Measurements from ENCODE around the gene COMP.

COMP gene

DNA sequence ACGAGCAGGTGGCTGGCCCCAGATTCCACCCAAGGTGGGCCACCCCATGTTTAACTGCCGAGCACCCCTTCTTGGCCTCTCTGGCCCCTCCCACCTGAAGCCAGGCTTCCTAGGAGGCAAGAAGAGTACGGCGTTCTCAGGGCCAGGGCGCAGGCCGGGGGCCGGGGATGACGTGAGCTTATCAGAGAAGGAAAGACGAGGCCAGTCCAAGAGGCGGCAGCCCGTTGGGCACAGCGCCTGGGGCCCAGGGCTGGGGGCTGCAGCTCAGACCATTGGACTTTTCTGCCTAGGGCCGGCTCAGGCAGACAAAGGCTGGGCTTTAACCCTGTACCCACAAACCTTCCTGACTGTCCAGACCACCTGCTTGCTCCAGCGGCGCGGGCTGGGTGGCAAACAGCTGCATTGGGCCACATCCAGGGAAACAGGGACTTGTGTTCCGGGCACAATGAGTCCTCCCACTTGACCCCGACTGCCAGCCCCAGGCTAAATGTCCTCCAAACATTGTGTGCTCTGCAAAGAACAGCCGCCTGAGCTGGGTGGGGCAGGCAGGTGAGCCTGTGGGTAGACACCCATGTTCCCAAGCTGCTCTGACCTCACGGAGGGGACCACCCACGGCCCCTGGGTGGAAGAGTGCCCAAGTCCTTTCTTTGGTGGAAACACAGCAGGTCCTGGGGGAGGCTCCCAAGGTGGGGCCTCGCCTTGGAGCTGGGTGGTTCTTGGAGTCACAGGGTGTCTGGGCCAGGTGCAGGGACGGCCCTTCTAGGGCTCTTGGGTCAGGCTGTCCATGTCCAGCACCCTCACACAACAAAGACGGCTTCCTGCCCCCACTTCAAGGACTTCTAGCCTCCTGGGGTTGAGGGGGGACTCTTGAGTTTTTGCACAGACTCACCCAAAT lies 21.9 kb downstream of the COMP start:
- DNase-seq (ENCODE audit: low spot score) = no peak

DNA sequence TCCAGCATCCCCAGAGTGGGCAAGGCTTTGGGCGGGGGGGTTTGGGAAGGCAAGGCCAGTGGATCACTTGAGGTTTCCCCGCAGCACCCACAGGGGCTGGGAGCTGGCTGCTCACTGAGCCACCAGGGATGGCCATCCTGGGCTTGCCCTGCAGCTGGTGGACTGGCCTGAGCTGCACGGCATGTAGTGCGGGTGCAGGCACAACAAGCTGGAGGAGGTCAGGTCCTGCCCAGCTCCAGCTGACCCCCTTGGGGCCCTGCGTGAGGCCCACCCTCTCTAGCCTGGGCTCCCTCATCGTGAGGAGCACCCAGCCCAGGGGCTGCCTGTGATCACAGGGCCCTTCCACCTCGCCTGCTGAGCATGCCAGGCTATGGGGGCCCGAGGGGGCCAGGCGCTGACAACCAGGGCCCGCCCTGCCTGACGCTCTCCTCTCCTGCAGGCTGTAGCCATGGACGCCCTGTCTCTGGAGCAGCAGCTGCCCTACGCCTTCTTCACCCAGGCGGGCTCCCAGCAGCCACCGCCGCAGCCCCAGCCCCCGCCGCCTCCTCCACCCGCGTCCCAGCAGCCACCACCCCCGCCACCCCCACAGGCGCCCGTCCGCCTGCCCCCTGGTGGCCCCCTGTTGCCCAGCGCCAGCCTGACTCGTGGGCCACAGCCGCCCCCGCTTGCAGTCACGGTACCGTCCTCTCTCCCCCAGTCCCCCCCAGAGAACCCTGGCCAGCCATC lies 22.9 kb downstream of the COMP start:
- DNase-seq (ENCODE audit: low spot score) = no peak

DNA sequence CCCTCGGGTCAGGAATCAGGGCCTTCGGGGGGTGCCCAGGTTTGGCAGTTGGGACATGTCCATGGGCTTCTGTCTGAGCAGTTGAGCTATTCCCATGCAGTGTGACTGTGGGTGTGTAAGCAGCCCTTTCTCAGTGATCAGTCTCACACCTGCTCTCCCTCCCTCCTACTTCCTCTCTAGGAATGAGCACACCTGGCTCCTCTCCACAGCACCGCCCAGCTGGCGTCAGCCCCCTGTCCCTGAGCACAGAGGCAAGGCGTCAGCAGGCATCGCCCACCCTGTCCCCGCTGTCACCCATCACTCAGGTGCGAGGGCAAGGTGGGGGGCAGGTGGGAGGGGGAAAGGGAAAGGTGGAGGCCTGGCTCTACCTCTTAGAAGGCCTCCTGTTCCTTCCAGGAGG lies 25.9 kb downstream of the COMP start:
- DNase-seq (ENCODE audit: low spot score) = no peak

DNA sequence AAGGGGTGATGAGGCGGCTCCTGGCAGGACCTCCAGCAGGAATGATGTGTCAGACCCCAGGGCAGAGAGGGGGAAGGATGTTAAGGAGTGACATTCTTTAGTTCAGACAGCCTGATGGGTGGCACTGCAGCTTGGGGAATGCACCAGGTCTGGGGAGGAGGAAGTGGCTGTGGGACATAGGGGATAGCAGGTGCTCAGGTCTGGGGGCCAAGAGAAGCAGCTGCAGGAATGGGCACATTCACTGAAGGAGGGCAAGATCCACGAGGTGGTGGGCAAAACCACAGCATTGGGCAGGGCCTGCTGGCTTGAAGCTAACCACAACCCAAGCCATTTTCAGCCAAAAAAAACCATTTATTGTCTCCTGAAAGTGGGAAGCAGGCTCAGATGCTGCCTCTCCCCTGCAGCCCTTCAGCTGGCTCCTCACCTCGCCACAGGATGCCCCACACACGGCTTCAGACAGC lies 26.5 kb downstream of the COMP start:
- no peak for DNase-seq (ENCODE audit: low spot score)

DNA sequence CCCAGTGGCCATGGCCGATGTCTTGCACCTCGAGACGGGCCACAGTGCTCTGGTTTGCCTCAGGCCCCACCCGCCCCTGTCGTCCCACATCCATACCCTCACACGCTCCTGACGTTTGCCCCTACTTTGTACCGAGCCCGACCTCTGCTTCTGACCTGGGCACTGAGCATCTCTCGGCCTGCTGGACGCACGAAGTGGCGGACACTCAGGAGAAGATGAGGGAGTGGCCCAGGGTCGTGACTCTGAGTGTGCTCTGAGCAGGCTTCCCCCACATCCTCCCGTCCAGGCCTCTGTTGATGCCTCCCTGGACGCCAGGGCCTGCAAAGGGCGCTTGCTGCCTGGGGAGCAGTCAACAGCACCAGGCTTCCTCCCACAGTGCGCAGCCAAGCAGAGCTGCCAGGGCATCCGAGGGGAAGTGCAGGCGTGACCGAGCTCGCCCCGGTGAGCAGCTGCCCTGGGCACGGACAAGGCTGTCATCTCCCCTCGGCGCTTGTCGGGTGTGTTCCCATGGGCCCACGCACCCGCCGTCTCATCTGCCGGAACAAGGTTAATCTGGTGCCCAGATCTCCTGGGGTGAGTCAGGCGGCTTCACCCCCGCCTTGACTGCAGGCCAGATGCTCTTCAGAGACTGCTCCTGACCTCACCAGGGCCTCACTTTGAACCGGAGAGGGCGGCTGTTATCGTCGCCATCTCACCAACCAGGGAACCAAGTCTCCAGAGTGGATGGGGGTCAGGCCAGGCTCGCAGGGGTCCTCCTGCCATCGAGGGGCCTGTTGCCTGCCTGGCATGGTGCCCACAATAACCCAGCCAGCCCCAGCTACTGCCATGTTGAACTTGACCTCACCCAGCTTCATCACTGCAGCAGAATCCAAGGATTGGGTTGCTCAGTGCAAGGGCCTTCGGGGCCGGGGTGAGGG lies 27.2 kb downstream of the COMP start:
- no peak for DNase-seq (ENCODE audit: low spot score)

DNA sequence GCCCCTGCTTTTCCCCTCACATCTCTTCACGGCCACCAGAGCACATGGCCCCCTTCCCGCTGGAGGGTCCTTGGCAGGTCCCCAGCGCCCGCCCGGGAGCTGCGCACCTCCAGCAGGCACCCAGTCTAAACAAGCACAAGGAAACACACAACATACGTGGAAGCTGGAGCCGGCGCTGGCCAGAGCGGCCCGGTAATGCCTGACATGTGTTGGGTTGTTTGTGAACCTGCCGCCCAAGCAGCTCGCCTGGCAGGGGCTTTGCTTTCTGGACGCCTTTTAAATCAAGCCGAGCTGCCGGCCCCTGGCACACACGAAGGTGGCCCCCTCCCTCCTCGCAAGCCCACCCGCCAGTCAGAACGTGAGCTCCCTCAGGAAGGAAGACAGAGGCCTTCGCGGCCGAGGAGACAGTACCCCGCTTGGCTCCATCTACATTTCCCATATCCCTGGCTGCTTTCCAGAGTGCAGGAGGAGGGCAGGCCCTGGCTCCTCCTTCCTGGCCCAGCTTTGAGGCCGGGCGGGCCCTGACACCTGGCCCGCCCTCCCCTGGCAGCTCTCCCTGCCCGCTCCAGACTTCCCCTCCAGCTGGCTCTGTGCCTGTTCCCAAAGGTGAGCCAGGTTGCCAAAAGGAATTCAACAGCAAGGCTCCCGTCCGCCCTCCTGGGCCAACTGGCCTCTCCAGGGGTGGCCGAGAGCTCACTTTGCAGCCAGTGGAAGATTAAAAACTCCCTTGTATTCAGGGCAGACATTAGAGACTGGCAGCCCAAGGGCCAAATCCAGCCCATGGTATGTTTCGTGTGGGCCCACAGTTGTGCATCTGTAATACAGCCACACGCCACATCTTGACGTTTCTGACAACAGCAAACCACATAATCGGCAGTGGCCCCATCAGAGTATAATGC lies 28.7 kb downstream of the COMP start:
- no peak for DNase-seq (ENCODE audit: low spot score)

DNA sequence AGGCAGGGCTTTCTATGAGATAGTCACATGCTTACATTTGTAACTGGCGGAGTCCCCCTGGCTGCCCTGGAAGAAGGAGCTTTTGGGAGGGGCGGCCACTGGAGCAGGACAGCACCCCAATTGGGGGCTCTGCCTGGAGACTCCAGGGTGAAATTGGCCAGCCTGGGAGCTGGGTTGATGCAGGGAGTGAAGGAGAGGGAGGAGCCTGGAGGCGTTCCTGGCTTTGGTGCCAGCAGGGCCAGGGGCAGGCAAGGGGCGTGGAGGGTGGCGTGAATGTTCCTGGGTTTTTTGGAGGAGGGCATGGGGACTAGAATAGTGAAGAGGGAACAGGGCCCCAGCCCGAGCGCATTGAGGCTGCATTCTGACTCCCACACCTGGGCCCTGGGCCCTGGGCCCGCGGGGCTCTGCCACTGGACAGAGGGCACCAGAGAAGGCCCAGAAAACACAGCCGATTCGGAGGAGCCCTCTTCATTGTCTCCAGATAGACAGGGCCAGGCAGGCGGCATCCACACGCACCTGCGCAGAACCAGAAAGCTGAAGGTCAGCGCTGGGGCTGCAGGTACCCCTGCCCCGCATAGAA lies 29.5 kb downstream of the COMP start:
- no peak for DNase-seq (ENCODE audit: low spot score)

DNA sequence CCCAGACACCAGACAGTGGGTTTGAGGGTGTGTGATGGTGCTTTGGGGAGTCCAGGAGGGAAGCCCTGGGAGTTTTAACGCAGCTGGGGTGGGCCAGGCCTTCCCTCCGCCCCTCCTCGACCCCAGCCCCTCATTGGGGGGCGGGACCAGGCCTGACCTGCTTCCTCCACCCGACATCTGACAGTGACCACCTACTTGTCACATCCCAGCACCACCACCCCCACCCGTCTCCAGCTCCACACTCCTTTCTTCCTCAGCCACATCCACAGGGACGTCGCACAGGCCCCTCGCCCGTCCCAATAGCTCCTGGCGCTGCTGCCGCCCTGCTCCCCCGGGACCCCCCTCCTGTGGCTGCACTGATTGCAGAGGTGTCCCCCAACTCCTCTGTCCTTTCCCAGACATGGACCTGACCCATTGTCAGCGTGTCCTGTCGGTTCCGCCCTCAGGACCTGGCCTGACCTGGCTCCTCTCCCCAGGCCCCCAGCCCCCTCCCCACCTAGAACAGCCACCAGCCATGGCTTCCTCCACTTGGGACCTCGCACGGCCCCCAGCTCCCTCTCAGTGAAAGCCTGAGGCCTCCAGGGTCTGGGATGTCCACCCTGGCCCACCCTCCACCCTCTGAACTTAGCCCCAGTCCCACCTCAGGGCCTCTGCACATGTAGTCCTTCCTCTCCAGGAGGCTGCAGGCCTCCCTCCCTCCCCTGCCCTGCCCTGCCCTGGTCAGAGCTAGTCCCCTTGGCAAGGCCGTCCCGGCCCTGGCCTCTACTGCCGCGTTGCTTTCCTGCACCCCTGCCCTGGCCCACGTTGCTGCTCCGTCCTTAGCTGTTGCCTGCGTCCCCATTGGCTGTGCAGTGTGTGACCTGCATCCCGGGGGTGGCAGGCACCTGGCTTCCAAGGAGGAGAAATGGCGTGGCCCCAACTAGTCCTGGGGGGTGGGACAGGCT lies 30.4 kb downstream of the COMP start:
- DNase-seq (ENCODE audit: low spot score) = no peak

DNA sequence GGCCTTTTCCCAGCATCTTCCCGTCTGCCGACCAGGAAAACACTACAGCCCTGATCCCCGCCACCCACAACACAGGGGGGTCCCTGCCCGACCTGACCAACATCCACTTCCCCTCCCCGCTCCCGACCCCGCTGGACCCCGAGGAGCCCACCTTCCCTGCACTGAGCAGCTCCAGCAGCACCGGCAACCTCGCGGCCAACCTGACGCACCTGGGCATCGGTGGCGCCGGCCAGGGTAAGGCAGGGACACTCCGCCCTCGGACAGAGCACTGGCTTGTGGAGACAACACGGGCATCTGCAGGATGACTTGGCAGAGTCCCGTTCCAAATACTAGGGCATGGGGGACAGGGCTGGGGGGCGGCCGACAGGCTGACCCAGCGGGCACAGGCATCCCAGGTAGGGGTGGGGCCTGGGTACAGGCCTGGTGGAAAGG lies 31.1 kb downstream of the COMP start:
- DNase-seq (ENCODE audit: low spot score) = no peak

DNA sequence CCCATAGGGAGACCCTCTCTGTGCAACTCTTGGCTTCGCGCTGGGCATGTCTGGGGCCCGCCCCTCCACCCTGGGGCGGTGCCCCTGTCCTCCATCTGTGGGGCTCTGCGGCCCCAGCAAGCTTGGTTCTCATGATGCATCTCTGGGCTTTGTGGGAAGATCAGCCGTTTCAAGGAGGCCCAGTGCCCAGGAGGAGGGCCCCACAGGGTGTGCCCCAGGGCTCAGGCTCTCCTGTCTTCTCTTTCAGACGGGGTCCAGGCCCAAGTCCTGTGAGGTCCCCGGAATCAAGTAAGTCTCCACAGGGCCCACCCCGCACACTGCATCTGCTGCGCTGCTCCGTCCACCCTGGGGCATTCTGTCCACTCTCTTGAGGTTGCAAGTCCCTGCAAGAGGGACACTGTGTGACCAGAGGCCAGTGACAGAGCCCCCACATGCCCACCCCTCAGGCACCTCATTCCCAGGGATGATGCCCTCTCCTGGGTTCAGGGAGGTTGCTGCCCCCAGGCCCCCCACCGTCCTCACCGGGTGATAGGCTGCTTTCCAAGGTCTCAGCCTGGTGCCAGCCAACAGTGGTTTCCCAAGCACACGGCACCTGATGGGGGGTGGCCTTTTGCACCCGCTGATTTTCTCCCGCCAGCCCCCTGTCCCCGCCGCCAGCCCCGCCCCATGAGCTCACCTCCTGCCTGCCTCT lies 31.7 kb downstream of the COMP start:
- no peak for DNase-seq (ENCODE audit: low spot score)

DNA sequence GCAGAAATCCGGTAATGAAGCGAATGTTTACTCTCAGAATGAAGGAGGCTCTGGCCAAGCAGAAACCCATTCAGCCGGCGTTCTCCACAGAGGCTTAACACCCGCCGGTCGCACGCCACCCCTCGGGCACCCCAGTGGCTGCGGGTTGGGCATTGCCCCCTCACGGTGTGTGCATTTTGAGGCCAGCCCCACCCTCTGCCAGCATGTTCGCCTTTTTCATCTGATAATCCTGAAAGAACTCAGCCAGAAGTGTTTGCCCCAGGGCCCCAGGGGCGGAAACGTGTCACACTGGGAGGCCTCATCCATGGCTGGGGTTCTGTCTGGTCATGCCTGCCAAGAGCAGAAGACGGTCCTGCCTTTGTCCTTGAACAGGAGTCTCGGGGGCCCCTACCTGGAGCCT lies 34.2 kb downstream of the COMP start:
- DNase-seq (ENCODE audit: low spot score) = no peak

DNA sequence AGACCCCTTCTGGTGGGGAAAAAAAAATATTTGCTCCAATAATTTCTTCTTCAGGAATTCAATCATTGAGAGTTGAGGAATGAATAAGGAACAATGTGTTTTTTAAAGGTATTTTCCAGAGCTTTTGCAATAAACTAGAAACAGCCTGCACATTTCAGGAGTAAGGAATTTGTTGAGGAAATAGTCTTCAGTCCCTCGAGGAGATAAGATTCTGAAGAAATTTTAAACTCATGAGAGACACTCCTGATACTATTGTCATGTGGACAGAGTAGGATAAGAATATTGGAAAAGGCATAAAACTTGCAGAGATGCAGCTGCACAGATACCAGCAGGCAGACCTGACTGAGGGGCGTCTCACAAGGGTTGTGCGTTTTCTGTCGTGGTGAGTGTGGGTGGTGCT lies 36.6 kb downstream of the COMP start:
- no peak for DNase-seq (ENCODE audit: low spot score)

DNA sequence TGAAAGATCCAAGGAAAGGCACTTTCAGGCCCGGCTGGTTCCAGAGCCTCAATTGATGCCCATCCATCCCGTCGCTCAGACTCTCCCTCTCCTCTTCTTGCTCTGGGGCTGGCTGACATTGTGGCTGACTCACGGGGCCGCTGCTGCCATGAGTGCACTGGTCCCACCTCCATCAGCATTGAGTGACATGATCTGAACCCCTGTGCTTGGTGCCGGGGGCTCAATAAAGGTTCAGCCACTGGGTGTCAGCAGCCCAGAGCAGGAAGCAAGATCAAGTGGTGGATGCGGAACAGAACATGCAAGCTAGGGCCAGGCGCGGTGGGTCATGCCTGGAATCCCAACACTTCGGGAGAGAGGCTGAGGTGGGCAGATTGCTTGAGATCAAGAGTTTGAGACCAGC lies 39.5 kb downstream of the COMP start:
- DNase-seq (ENCODE audit: low spot score) = no peak

DNA sequence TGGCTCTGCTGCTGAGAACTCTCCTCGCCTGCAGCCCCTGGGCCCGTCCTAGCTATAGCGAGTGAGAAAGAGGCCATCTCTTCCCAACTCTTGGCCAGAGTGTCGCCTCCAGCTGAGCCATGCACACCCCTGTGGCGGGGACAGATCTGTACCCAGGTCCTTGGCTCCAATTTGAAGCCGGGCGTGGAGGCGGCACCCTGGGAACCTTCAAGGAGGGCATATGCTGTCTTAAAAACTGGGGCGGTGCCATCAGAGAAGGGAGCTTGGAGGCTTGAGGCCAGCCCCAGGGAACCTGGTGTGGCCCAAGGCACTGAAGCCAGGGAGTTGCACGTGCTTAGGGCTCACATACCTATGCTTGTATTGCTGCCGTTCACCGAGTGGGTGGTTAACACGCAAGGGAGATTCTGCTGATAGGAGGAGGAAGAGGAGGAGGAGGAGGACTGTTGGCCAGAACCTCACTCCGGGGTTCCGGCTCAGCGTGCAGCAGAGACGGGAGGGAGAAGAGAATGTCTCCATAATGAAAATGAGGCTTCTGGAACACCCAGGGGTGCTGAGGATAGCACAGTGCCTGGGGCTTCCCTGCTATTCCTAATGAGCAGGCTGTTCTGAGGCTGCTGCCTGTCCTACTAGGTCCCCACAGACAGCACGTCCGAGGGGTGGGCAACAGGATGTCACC lies 40.7 kb downstream of the COMP start:
- no peak for DNase-seq (ENCODE audit: low spot score)

DNA sequence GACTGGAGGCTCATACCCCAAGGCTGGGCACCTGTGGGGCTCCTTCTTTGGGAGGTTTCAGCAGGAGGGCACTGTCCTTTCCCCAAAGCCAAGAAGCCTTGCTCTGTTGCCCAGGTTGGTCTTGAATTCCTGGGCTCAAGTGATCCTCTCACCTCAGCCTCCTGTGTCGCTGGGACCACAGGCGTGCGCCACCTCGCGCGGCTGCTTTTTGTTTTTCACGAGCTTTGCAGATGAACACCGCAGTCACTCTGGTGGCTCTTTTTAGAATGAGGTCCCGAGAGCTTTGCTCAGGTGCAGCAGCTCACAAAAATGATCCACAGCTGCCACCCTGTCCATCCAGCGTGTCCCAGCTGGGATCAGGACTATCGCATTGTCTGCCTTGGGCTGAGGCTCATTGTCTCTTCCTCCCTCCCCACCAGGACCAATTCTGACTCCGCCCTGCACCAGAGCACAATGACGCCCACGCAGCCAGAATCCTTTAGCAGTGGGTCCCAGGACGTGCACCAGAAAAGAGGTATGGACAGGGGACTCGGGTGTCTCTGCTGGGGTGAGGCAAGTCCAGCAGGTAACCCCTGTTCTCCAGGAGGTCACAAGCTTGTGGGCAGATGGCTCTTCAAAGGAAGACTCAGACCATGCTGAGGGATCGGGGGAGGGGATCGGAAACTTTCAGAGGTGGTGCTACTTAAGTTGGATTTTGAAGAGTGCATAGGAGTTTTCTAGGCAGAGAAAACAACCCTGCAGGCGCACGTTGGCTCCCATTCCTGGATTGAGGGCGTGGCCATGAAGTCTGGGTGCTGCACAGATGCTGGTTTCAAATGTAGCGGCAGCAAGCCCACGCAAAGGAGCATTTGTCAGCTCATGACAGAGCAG lies 41.5 kb downstream of the COMP start:
- no peak for DNase-seq (ENCODE audit: low spot score)

DNA sequence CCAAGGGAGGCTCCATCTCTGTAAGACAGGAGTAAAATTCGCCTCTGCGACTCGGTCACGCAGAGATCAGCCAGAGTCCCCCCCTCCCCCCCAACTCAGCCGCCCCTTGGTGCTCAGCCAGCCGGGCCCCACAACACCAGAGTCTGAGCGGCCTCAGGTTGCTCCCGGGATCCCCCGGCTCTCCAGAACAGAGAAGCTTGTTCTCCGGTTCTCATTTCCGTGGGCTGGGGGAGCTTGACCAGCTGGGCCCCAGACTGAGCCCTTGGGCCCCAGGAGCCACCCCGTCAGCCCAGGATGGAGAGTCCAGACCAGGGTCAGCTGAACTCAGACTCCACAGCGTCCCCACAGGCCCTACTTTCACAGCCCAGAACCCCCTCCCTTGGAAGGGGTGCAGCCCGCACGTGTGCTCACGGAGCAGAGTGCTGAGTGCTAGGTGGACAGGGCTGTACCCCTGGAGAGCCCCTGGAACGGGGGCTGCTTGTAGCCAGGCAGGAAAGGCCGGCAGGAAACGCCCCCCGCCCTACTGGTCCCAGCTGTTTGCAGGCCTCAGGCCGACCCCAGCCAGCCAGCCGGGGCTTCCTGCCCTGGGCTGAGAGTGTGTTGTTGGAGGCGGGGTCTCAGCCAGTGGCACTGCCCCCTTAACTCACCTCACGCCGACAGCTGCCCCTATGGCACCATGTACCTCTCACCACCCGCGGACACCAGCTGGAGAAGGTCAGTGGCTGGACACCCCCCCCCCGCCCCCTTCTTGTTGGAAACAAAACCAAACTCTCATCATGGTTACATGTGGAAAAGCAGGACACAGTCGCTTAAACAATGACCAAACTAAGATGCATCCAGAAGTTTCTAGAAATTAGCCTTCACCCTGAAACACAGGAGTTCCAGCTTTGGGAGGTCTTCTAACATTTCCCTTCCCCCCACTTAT lies 44.4 kb downstream of the COMP start:
- DNase-seq (ENCODE audit: low spot score) = no peak

All from COLO829 (cell line).